Measurements from ENCODE around the gene TMEM221.

- no peak for TF ChIP-seq CTCF (IDR thresholded peaks at IDR 0.05; ENCODE audit: low read depth, low read length)
- no peak for TF ChIP-seq EZH2phosphoT487 (IDR thresholded peaks at IDR 0.05; ENCODE audit: low read depth)
Observed at GRCh38 chr19:17420475-17420924, 28.0 kb downstream of the TMEM221 start.

Data from OCI-LY3 (cell line).